Body of pancreas (tissue), 4 donors: ENCODE measurements around the gene ROR1.

Experiments
- CTCF ChIP-seq, 7 experiments: fragments of 450-650 bp in 4 of 7; fragments of 200-600 bp in 3 of 7; sonication (generic) in 3 of 7; IDR thresholded peaks; one replicate each; pipeline ENCODE4 v1.5.1; 2016 to 2019; ENCODE audit warnings: antibody characterized with exemption in 7 of 7
- POLR2A ChIP-seq, 3 donors: fragments of 450-650 bp; IDR thresholded peaks; one replicate each; pipeline ENCODE4 v1.6.1; 2016; ENCODE audit warnings: antibody characterized with exemption in 3 of 3, mild to moderate bottlenecking in 2 of 3

DNA sequence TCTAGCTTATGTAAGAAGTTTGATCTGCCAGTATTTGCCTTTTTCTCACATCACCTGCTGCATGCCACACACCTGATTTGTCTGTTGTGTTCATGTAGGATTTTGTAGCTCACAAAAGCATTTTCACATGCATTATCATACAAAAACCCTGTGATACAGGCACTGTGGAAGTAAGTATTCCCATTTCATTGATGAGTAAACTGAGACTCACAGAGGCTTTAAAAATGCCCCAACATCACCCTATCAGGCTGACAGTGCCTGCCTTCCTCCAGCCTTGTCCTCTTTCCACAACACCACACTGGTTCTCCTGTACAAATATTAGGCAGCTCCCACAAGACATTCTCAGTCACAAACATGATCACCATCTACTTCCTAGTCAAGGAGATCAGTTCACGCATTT lies 343.7 kb downstream of the ROR1 start:
- no peak for TF ChIP-seq POLR2A (IDR thresholded peaks at IDR 0.05)
- TF ChIP-seq CTCF (IDR thresholded peaks at IDR 0.05) = no peak
